OCI-LY7 (cell line): ENCODE data around the gene MTERF1.

Experiments
- EZH2phosphoT487 ChIP-seq: fragments of 200-600 bp; sonication (generic); IDR thresholded peaks from 2 replicates; pipeline ENCODE4 v1.6.1; 2018; ENCODE audit warnings: low read depth, borderline replicate concordance, mild to moderate bottlenecking, mixed run types, antibody characterized with exemption, low read length, moderate library complexity, mixed read lengths
- TF ChIP-seq, protein P1 (sequence below): fragments of 200-600 bp; sonication (generic); conservative IDR thresholded peaks from 2 replicates; pipeline ENCODE4 v1.5.1; 2014; ENCODE audit warnings: mild to moderate bottlenecking, antibody characterized with exemption, low read length, moderate library complexity, mixed read lengths

GRCh38 chr7:91872928-91873327 lies 7.6 kb downstream of the MTERF1 start:
- no peak for TF ChIP-seq EZH2phosphoT487
- TF ChIP-seq, protein P1, sequence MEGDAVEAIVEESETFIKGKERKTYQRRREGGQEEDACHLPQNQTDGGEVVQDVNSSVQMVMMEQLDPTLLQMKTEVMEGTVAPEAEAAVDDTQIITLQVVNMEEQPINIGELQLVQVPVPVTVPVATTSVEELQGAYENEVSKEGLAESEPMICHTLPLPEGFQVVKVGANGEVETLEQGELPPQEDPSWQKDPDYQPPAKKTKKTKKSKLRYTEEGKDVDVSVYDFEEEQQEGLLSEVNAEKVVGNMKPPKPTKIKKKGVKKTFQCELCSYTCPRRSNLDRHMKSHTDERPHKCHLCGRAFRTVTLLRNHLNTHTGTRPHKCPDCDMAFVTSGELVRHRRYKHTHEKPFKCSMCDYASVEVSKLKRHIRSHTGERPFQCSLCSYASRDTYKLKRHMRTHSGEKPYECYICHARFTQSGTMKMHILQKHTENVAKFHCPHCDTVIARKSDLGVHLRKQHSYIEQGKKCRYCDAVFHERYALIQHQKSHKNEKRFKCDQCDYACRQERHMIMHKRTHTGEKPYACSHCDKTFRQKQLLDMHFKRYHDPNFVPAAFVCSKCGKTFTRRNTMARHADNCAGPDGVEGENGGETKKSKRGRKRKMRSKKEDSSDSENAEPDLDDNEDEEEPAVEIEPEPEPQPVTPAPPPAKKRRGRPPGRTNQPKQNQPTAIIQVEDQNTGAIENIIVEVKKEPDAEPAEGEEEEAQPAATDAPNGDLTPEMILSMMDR: no peak
